Heart left ventricle (tissue), 16 donors: Measurements from ENCODE around the gene PCDHGC4. TPM values are rescaled to one million over a fixed set of nuclear protein-coding genes. Genes with fewer than 3 reads are reported as not detected.

Source experiments
- ATAC-seq, 4 donors: fragments of 200-7000 bp; cut with Tn5 transposase; one replicate each; pipeline ENCODE4 v1.9.1; 2020 to 2022; ENCODE audit warnings: moderate library complexity in 4 of 4, mild to moderate bottlenecking in 3 of 4, moderate number of reproducible peaks in 1 of 4
- DNase-seq, 5 donors: peaks; one replicate each; pipeline ENCODE4 v3.0.0-alpha.2; 2020
- H3K27ac ChIP-seq, 12 donors: fragments of 200-600 bp; sonication (generic) in 4 of 12; one replicate each; pipeline versions ENCODE4 v1.5.0 to v1.8.0; 2016 to 2022; ENCODE audit warnings: mild to moderate bottlenecking in 2 of 12
- H3K27me3 ChIP-seq, 9 donors: fragments of 200-600 bp; sonication (generic) in 2 of 9; one replicate each; pipeline versions ENCODE4 v1.5.1 to v1.8.0; 2016 to 2022; ENCODE audit warnings: mild to moderate bottlenecking in 3 of 9
- H3K36me3 ChIP-seq, 9 donors: fragments of 200-600 bp; sonication (generic) in 2 of 9; one replicate each; pipeline versions ENCODE4 v1.5.0 to v1.8.0; 2018 to 2022; ENCODE audit warnings: mild to moderate bottlenecking in 2 of 9
- H3K4me1 ChIP-seq, 12 donors: fragments of 200-600 bp; sonication (generic) in 4 of 12; one replicate each; pipeline versions ENCODE4 v1.5.0 to v1.8.0; 2016 to 2022; ENCODE audit warnings: mild to moderate bottlenecking in 3 of 12
- H3K4me3 ChIP-seq, 12 donors: fragments of 200-600 bp; sonication (generic) in 4 of 12; one replicate each; pipeline versions ENCODE4 v1.5.0 to v1.8.0; 2017 to 2022; ENCODE audit warnings: mild to moderate bottlenecking in 9 of 12, moderate library complexity in 4 of 12
- H3K9me3 ChIP-seq, 12 donors: fragments of 200-600 bp; sonication (generic) in 4 of 12; one replicate each; pipeline versions ENCODE4 v1.5.0 to v1.8.0; 2016 to 2022; ENCODE audit warnings: mild to moderate bottlenecking in 1 of 12
- POLR2A ChIP-seq, 2 donors: fragments of 450-650 bp; IDR thresholded peaks; one replicate each; pipeline ENCODE4 v1.6.1; 2017; ENCODE audit warnings: antibody characterized with exemption in 2 of 2, mild to moderate bottlenecking in 2 of 2, moderate library complexity in 2 of 2
- WGBS, 4 donors: extraction: QIAGEN DNeasy Blood & Tissue Kit in 2 of 4; methylation state at CpG; one replicate each; pipeline versions ENCODE4 v1.1.5 to v1.1.7; 2013 to 2018; 5-methylcytosine and 5-hydroxymethylcytosine counted together
- intact Hi-C, 10 donors: fragments of 100-400 bp; cut with DNase I; formaldehyde crosslinking; loops; one replicate each; pipeline versions ENCODE4 v1.11.1 to v1.14.2; 2022
- polyA plus RNA-seq, 2 donors: library from polyadenylated mRNA; stranded (reverse); fragments of 200-250 nt; gene quantifications; one replicate each; pipeline ENCODE4 v1.2.3, GENCODE V29; 2013
- total RNA-seq, 9 donors: library from RNA; depleted of rRNA in 2 of 9; stranded (reverse); fragments of >200 nt in 2 of 9; fragmentation: NEBNext Ultra II Directional in 3 of 9; extraction: Animal tissue kit (Norgen Biotek cat#: 25700) in 3 of 9; gene quantifications; one replicate each; pipeline versions ENCODE4 v1.1.0 to v1.2.4, GENCODE V29; 2016 to 2023
- TF ChIP-seq, protein P1 (sequence below), 12 donors: fragments of 200-600 bp; sonication (generic) in 4 of 12; IDR thresholded peaks; one replicate each; pipeline versions ENCODE4 v1.5.0 to v1.8.0; 2018 to 2022; ENCODE audit warnings: antibody characterized with exemption in 12 of 12, mild to moderate bottlenecking in 5 of 12
- donor health status: ischemic (EF 13 %, LVEDD 7.1; RV severe dilation, severe dysfunction).
- donor health status: healthy with polysubstance abuse.
- donor health status: DM: no; HTN: yes; CAD: no.
- donor health status: DM: no; HTN: no; CAD: no.
- donor health status: ischemic (EF 25% LVEDD 6.9; RV normal size, moderate dysfunction).
- donor health status: ischemic (EF 25% LVEDD 5.7; RV mildly dilated, moderate dysfunction).
- donor health status: healthy.
- donor health status: DM: yes; HTN: yes; CAD: no.
- donor health status: ischemic (EF 35%, LVEDD 5.7; RV mildly dilated, moderate dysfunction).
- donor health status: nonischemic (EF 11% LVEDD 7.7; RV severe dilation, severe dysfunction).
- donor health status: DM: yes; HTN: yes; CAD: no.
- donor health status: PGD.
- donor health status: ischemic (EF 29% LVEDD 5.4; RV normal size, mild dysfunction).
- donor health status: nonischemic (EF 23%, LVEDD 6.1; RV moderate dilation, normal function).

The PCDHGC4 gene
- total and polyA plus RNA-seq, 11 donors, result 0.39 to 10.4 (median 2.9) TPM

DNA sequence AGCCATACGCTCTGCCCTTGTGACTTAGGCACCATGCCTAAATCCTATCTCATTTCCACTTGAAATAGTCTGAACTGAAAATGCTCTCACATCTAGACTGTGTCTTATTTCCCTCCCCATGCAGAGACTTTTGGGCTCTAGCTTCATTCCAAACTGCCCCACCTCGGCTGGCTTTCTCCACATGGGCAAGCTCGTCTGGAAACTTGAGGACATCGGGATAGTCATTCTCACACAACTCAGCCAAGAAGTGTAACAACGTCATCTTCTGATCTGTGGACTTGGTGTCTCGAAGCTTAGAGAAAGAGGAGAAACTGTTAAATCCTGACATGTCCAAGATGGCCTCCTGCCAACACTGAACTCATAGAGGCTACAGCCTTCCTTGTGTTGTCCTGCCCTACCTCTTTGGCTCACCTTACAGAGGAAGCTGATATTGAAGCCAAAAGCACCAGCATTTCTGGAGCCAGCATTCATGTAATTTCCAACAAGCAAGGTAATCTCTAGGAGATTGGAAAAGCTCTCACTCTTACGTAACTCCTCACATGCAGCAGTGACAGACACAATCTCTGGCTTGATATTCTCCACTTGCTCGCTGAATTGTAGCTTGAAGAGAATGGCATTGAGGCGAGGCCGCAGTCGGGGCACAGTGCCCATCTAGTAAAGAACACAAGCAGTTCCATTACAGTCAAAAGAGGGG is 43.6 kb downstream of the PCDHGC4 start:
- ATAC-seq (peak; percentile 49 to 78 (median 61)), DNase-seq (peak in 2 of 5 donors; percentile 60 to 70)
- WGBS, 4 donors, result 25 to 41% (median 35%) methylated on average over 11 of the region's 11 CpGs
- Histone ChIP-seq H3K4me3 (no peak overlapping the region), H3K9me3 (no peaks in the 10 kb centered on the region), H3K4me1 (peaks cover 2 to 52% (median 40%) of the 10 kb centered on the region in 12 donors), H3K36me3 (peaks cover 0 to 91% (median 51%) of the 10 kb centered on the region in 9 donors), H3K27me3 (no peaks in the 10 kb centered on the region), H3K27ac (peak overlapping the region; percentile 63 to 90 (median 84))
- intact Hi-C loops, result loop anchor here in 8 of 10 donors (2.0 to 10.0 kb wide), 11 partner anchors 30 to 204 kb away; partner anchors contain the start of genes PCDHGA11 (in 2 of the 8), PCDHGB7 (in 2 of the 8), PCDHGA1 (in 1 of the 8) and PCDHGA10 (in 1 of the 8)
- TF ChIP-seq, protein P1, sequence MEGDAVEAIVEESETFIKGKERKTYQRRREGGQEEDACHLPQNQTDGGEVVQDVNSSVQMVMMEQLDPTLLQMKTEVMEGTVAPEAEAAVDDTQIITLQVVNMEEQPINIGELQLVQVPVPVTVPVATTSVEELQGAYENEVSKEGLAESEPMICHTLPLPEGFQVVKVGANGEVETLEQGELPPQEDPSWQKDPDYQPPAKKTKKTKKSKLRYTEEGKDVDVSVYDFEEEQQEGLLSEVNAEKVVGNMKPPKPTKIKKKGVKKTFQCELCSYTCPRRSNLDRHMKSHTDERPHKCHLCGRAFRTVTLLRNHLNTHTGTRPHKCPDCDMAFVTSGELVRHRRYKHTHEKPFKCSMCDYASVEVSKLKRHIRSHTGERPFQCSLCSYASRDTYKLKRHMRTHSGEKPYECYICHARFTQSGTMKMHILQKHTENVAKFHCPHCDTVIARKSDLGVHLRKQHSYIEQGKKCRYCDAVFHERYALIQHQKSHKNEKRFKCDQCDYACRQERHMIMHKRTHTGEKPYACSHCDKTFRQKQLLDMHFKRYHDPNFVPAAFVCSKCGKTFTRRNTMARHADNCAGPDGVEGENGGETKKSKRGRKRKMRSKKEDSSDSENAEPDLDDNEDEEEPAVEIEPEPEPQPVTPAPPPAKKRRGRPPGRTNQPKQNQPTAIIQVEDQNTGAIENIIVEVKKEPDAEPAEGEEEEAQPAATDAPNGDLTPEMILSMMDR (IDR thresholded peaks at IDR 0.05), result no peak
- no peak for TF ChIP-seq POLR2A (IDR thresholded peaks at IDR 0.05)

DNA sequence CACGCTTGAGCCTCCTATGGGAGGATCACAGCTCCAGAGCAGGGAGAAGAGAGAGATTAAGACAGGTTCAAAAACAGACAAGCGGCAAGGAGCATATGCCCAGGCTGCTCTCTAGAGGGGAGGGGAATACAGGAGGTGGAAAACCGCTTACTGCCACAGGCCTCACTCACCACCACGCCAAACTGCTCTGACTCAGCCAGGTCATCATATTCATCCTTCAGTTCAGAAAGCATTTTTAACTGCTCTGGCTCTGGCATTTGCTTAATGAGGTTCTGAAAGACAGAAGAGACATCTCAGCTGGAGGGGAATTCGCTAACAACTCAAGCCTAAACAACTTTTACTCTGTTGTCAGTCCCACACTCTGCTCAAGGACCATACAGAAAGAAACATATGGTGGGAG is 44.2 kb downstream of the PCDHGC4 start:
- peak overlapping the region; percentile 63 to 90 (median 84) for H3K27ac ChIP-seq
- no peaks in the 10 kb centered on the region for H3K27me3 ChIP-seq
- intact Hi-C loops, result loop anchor here in 9 of 10 donors (1.0 to 10.0 kb wide), 12 partner anchors 24 to 204 kb away; partner anchors contain the start of genes PCDHGA11 (in 2 of the 9), PCDHGB7 (in 2 of the 9), PCDHGA1 (in 1 of the 9) and PCDHGA10 (in 1 of the 9)
- WGBS, 4 donors, result 41 to 49% (median 43%) methylated on average over 5 of the region's 5 CpGs
- H3K36me3 ChIP-seq, result peaks cover 0 to 91% (median 52%) of the 10 kb centered on the region in 9 donors
- TF ChIP-seq, protein P1 (IDR thresholded peaks at IDR 0.05), result no peak
- TF ChIP-seq POLR2A (IDR thresholded peaks at IDR 0.05), result no peak
- ATAC-seq (peak; percentile 29 to 82 (median 76)), DNase-seq (peak in 3 of 5 donors; percentile 56 to 76 (median 66))
- no peaks in the 10 kb centered on the region for H3K9me3 ChIP-seq
- peaks cover 2 to 50% (median 37%) of the 10 kb centered on the region in 12 donors for H3K4me1 ChIP-seq
- no peak overlapping the region for H3K4me3 ChIP-seq

GRCh38 chr5:141529873-141530272 is 45.0 kb downstream of the PCDHGC4 start:
- no peak for TF ChIP-seq POLR2A (IDR thresholded peaks at IDR 0.05)
- TF ChIP-seq, protein P1 (IDR thresholded peaks at IDR 0.05), result no peak
- 84 to 91% (median 90%) methylated on average over 7 of the region's 7 CpGs for WGBS, 4 donors
- peaks cover 2 to 43% (median 29%) of the 10 kb centered on the region in 12 donors for H3K4me1 ChIP-seq
- H3K27me3 ChIP-seq, result no peaks in the 10 kb centered on the region
- H3K9me3 ChIP-seq, result no peaks in the 10 kb centered on the region
- ATAC-seq (no peak), DNase-seq (no peak)
- H3K36me3 ChIP-seq, result peaks cover 0 to 93% (median 52%) of the 10 kb centered on the region in 9 donors
- intact Hi-C loops, result loop anchor here in 9 of 10 donors (1.0 to 10.0 kb wide), 12 partner anchors 23 to 205 kb away; partner anchors contain the start of genes PCDHGA11 (in 2 of the 9), PCDHGB7 (in 2 of the 9), PCDHGA1 (in 1 of the 9) and PCDHGA10 (in 1 of the 9)
- H3K4me3 ChIP-seq, result no peak overlapping the region
- H3K27ac ChIP-seq, result peak overlapping the region; percentile 63 to 90 (median 84)

- Histone ChIP-seq H3K9me3 (no peaks in the 10 kb centered on the region), H3K4me1 (peaks cover 2 to 34% (median 27%) of the 10 kb centered on the region in 12 donors), H3K36me3 (peaks cover 0 to 79% (median 27%) of the 10 kb centered on the region in 9 donors), H3K27ac (no peak overlapping the region), H3K27me3 (no peaks in the 10 kb centered on the region), H3K4me3 (no peak overlapping the region)
- WGBS, 4 donors, result 91 to 99% (median 97%) methylated on average over 1 of the region's 1 CpG
- intact Hi-C loops, result no loop called here
- TF ChIP-seq, protein P1 (IDR thresholded peaks at IDR 0.05), result no peak
- TF ChIP-seq POLR2A (IDR thresholded peaks at IDR 0.05), result no peak
- ATAC-seq (no peak), DNase-seq (no peak)
Measured at GRCh38 chr5:141532726-141533125, 47.9 kb downstream of the PCDHGC4 start.
